B cell (primary cell): ENCODE measurements around the gene KLF5. TPM values are rescaled to one million over a fixed set of nuclear protein-coding genes. Genes with fewer than 3 reads are reported as not detected.

Experiments
- ATAC-seq: fragments of 200-7000 bp; cut with Tn5 transposase; one replicate; pipeline ENCODE4 v1.10.0; 2021; ENCODE audit warnings: low read depth, mild to moderate bottlenecking, moderate number of reproducible peaks, moderate library complexity
- CTCF ChIA-PET: fragments of 350-600 bp; sonication (Branson Sonifier 250); formaldehyde crosslinking; loops from one replicate; lab custom pipeline; 2021; ENCODE audit warnings: antibody characterized with exemption, inconsistent platforms; lab: Charles Lee
- POLR2A ChIA-PET: fragments of 350-600 bp; sonication (Branson Sonifier 250); formaldehyde crosslinking; loops from one replicate; lab custom pipeline; 2021; ENCODE audit warnings: antibody characterized with exemption; lab: Charles Lee
- DNase-seq: peaks from one replicate; pipeline ENCODE4 v3.0.0; 2013
- H2AFZ ChIP-seq: 2 replicates; pipeline ENCODE4 v1.6.1; 2012; ENCODE audit warnings: mild to moderate bottlenecking, low read depth, low read length; ENCODE audit not compliant: insufficient read depth, poor library complexity, severe bottlenecking
- H3K27ac ChIP-seq, 2 donors: 1 replicate in 1 of 2; 2 replicates in 1 of 2; pipeline ENCODE4 v1.5.1; 2012 to 2013; ENCODE audit warnings: low read length in 2 of 2, mild to moderate bottlenecking in 2 of 2, moderate library complexity in 1 of 2
- H3K27me3 ChIP-seq, 4 experiments: fragments of 200-600 bp in 1 of 4; sonication (generic) in 1 of 4; replicated peaks in 1 of 4; 1 replicate in 2 of 4; 2 replicates in 2 of 4; pipeline versions ENCODE4 v1.6.1 to v1.7.0; 2013 to 2016; ENCODE audit warnings: low read length in 3 of 4, mild to moderate bottlenecking in 2 of 4, mixed read lengths in 1 of 4, moderate library complexity in 1 of 4; ENCODE audit not compliant: insufficient read depth in 4 of 4, control insufficient read depth in 3 of 4; ENCODE audit errors: control extremely low read depth in 1 of 4
- H3K36me3 ChIP-seq, 2 experiments: replicated peaks in 1 of 2; 1 replicate in 1 of 2; 2 replicates in 1 of 2; pipeline versions ENCODE4 v1.6.1 to v1.7.1; 2013; ENCODE audit warnings: low read length in 1 of 2; ENCODE audit not compliant: insufficient read depth in 2 of 2, control insufficient read depth in 1 of 2; ENCODE audit errors: control extremely low read depth in 1 of 2, extremely low read depth in 1 of 2
- H3K4me1 ChIP-seq, 2 donors: fragments of 200-600 bp in 1 of 2; sonication (generic) in 1 of 2; 1 replicate in 1 of 2; 2 replicates in 1 of 2; pipeline versions ENCODE4 v1.5.1 to v1.6.1; 2013 to 2017; ENCODE audit warnings: low read length in 2 of 2; ENCODE audit not compliant: control insufficient read depth in 2 of 2, insufficient read depth in 2 of 2
- H3K4me2 ChIP-seq: replicated peaks from 2 replicates; pipeline ENCODE3; 2012; ENCODE audit warnings: mild to moderate bottlenecking, low read depth, low read length; ENCODE audit not compliant: poor library complexity, severe bottlenecking
- H3K4me3 ChIP-seq, 5 experiments: fragments of 200-600 bp in 1 of 5; sonication (generic) in 1 of 5; 1 replicate in 3 of 5; 2 replicates in 2 of 5; pipeline versions ENCODE4 v1.5.1 to v1.7.0; 2011 to 2016; ENCODE audit warnings: low read length in 4 of 5, mild to moderate bottlenecking in 4 of 5, low read depth in 2 of 5, control low read depth in 1 of 5, moderate library complexity in 1 of 5; ENCODE audit not compliant: insufficient read depth in 1 of 5; ENCODE audit errors: control extremely low read depth in 1 of 5, extremely low read depth in 1 of 5
- H3K79me2 ChIP-seq: fragments of 200-600 bp; sonication (generic); one replicate; pipeline ENCODE4 v1.6.0; 2016; ENCODE audit warnings: low read length; ENCODE audit not compliant: control insufficient read depth, insufficient read depth
- H3K9ac ChIP-seq: fragments of 200-600 bp; sonication (generic); 2 replicates; pipeline ENCODE4 v1.6.1; 2017; ENCODE audit warnings: mild to moderate bottlenecking, low read length, moderate library complexity
- H3K9me3 ChIP-seq, 3 donors: one replicate each; pipeline versions ENCODE4 v1.6.1 to v1.7.1; 2013; ENCODE audit warnings: low read length in 2 of 3; ENCODE audit not compliant: control insufficient read depth in 2 of 3, insufficient read depth in 1 of 3; ENCODE audit errors: control extremely low read depth in 1 of 3
- H4K20me1 ChIP-seq: 2 replicates; pipeline ENCODE4 v1.6.0; 2012; ENCODE audit warnings: mild to moderate bottlenecking, low read length; ENCODE audit not compliant: insufficient read depth, control insufficient read depth, poor library complexity, severe bottlenecking
- H3K27ac Mint-ChIP-seq: one replicate; pipeline ENCODE4 v1.8.0; 2021; ENCODE audit warnings: mixed read lengths
- H3K27me3 Mint-ChIP-seq: one replicate; pipeline ENCODE4 v1.8.0; 2021; ENCODE audit warnings: mixed read lengths
- H3K4me1 Mint-ChIP-seq: one replicate; pipeline ENCODE4 v1.8.0; 2021; ENCODE audit warnings: mixed read lengths
- H3K4me3 Mint-ChIP-seq: one replicate; pipeline ENCODE4 v1.8.0; 2021; ENCODE audit warnings: mixed read lengths
- H3K9me3 Mint-ChIP-seq: one replicate; pipeline ENCODE4 v1.8.0; 2022; ENCODE audit warnings: mixed read lengths; ENCODE audit not compliant: insufficient read depth
- EZH2 ChIP-seq: IDR thresholded peaks from 2 replicates; pipeline ENCODE4 v1.6.1; 2012; ENCODE audit warnings: borderline replicate concordance, low read depth, mild to moderate bottlenecking, moderate library complexity, low read length; ENCODE audit not compliant: insufficient read depth, poor library complexity, severe bottlenecking
- whole genome bisulfite sequencing: methylation state at CpG from one replicate; pipeline ENCODE4 v1.1.5; 2013; ENCODE audit warnings: missing lambda C conversion rate; ENCODE audit not compliant: insufficient coverage; 5-methylcytosine and 5-hydroxymethylcytosine counted together
- intact Hi-C: fragments of 100-400 bp; cut with micrococcal nuclease; formaldehyde crosslinking; loops from one replicate; pipeline ENCODE4 v1.10.0; 2022
- polyA plus RNA-seq: library from polyadenylated mRNA; depleted of rRNA; stranded (reverse); fragments of >200 nt; gene quantifications from 2 replicates; pipeline ENCODE4 v1.2.3, GENCODE V29; 2012
- total RNA-seq, 2 donors: library from RNA; stranded (reverse); fragments of 120-200 nt in 1 of 2; gene quantifications; 1 replicate in 1 of 2; 2 replicates in 1 of 2; pipeline versions ENCODE4 v1.2.3 to v1.2.4, GENCODE V29; 2013 to 2022
- TF ChIP-seq, protein P1 (sequence below): fragments of 200-600 bp; IDR thresholded peaks from one replicate; pipeline ENCODE4 v1.8.0; 2022; ENCODE audit warnings: antibody characterized with exemption, mild to moderate bottlenecking

Gene KLF5
- total and polyA plus RNA-seq, 2 donors (not counting 1 experiment from before 2014, with no cell fraction given) = 0.94 to 1.5 TPM

GRCh38 chr13:73065665-73066340 is 7.0 kb downstream of the KLF5 start:
- H3K9ac ChIP-seq = no peak overlapping the region
- ATAC-seq (no peak), DNase-seq (no peak)
- no peak for TF ChIP-seq EZH2
- TF ChIP-seq, protein P1, sequence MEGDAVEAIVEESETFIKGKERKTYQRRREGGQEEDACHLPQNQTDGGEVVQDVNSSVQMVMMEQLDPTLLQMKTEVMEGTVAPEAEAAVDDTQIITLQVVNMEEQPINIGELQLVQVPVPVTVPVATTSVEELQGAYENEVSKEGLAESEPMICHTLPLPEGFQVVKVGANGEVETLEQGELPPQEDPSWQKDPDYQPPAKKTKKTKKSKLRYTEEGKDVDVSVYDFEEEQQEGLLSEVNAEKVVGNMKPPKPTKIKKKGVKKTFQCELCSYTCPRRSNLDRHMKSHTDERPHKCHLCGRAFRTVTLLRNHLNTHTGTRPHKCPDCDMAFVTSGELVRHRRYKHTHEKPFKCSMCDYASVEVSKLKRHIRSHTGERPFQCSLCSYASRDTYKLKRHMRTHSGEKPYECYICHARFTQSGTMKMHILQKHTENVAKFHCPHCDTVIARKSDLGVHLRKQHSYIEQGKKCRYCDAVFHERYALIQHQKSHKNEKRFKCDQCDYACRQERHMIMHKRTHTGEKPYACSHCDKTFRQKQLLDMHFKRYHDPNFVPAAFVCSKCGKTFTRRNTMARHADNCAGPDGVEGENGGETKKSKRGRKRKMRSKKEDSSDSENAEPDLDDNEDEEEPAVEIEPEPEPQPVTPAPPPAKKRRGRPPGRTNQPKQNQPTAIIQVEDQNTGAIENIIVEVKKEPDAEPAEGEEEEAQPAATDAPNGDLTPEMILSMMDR = no peak
- WGBS = 92% methylated on average over 6 of the region's 7 CpGs
- no peak overlapping the region for H2AFZ ChIP-seq
- Mint-ChIP-seq H3K27me3 (peaks cover 3% of the 10 kb centered on the region), H3K4me1 (peaks cover under 1% of the 10 kb centered on the region), H3K27ac (no peak overlapping the region), H3K9me3 (no peaks in the 10 kb centered on the region), H3K4me3 (no peak overlapping the region)
- no peak overlapping the region for H3K4me3 ChIP-seq
- H3K27ac ChIP-seq = no peak overlapping the region
- no peaks in the 10 kb centered on the region for H3K79me2 ChIP-seq
- ChIA-PET CTCF (no interaction called here), POLR2A (no interaction called here)
- no peaks in the 10 kb centered on the region for H3K9me3 ChIP-seq
- no peak overlapping the region for H3K4me2 ChIP-seq
- intact Hi-C loops = no loop called here
- peaks cover 0 to 5% (median 2%) of the 10 kb centered on the region in 4 experiments for H3K27me3 ChIP-seq
- no peaks in the 10 kb centered on the region for H3K36me3 ChIP-seq
- no peaks in the 10 kb centered on the region for H4K20me1 ChIP-seq
- no peaks in the 10 kb centered on the region for H3K4me1 ChIP-seq

- WGBS = no CpG with 5 or more reads among the region's 1 CpG
- H3K4me3 Mint-ChIP-seq = no peak overlapping the region
- no peaks in the 10 kb centered on the region for H3K9me3 Mint-ChIP-seq
- Histone ChIP-seq H2AFZ (no peak overlapping the region), H3K4me3 (no peak overlapping the region), H3K27ac (no peak overlapping the region), H3K4me1 (no peaks in the 10 kb centered on the region), H3K4me2 (no peak overlapping the region), H3K36me3 (no peaks in the 10 kb centered on the region), H3K9me3 (no peaks in the 10 kb centered on the region), H3K27me3 (no peaks in the 10 kb centered on the region), H4K20me1 (no peaks in the 10 kb centered on the region), H3K79me2 (no peaks in the 10 kb centered on the region), H3K9ac (no peak overlapping the region)
- no peak for TF ChIP-seq EZH2
- TF ChIP-seq, protein P1 = no peak
- DNase-seq (no peak), ATAC-seq (no peak)
- ChIA-PET POLR2A (no interaction called here), CTCF (no interaction called here)
- H3K4me1 Mint-ChIP-seq = no peaks in the 10 kb centered on the region
- intact Hi-C loops = no loop called here
- no peak overlapping the region for H3K27ac Mint-ChIP-seq
- H3K27me3 Mint-ChIP-seq = peaks cover 4% of the 10 kb centered on the region
Observed at GRCh38 chr13:73069206-73069805, 10.5 kb downstream of the KLF5 start.
